HL-60 (cell line): ENCODE results near the gene DYNLRB1.

Experiments used
- DNase-seq, 2 experiments: peaks; one replicate each; pipeline ENCODE4 v3.0.0-alpha.2; 2010 to 2020; ENCODE audit warnings: low read depth in 1 of 2, low spot score in 1 of 2
- H3K27ac ChIP-seq: fragments of 250-450 bp; sonication (Bioruptor Pico); replicated peaks from 2 replicates; pipeline ENCODE4 v1.5.1; 2020; ENCODE audit warnings: mild to moderate bottlenecking, moderate library complexity
- H3K27me3 ChIP-seq: fragments of 250-450 bp; sonication (Bioruptor Pico); 2 replicates; pipeline ENCODE4 v1.5.1; 2021; ENCODE audit warnings: mild to moderate bottlenecking, moderate library complexity; ENCODE audit not compliant: insufficient read depth, poor library complexity, severe bottlenecking
- H3K4me3 ChIP-seq: replicated peaks from 2 replicates; pipeline ENCODE4 v1.5.1; 2011; ENCODE audit warnings: mild to moderate bottlenecking, control low read depth, low read length; ENCODE audit not compliant: insufficient read depth
- GABPA ChIP-seq: IDR thresholded peaks from 2 replicates; pipeline ENCODE4 v1.6.1; 2012; ENCODE audit warnings: low read depth
- POLR2AphosphoS5 ChIP-seq: IDR thresholded peaks from 2 replicates; pipeline ENCODE4 v1.6.1; 2012; ENCODE audit warnings: low read depth
- SPI1 ChIP-seq: IDR thresholded peaks from 2 replicates; pipeline ENCODE4 v1.6.1; 2012; ENCODE audit warnings: low read depth, mild to moderate bottlenecking, borderline replicate concordance
- TF ChIP-seq, protein P1 (sequence below): IDR thresholded peaks from 2 replicates; pipeline ENCODE4 v1.6.1; 2012; ENCODE audit warnings: low read depth; ENCODE audit not compliant: insufficient replicate concordance
- TF ChIP-seq, protein P2 (sequence below): IDR thresholded peaks from one replicate; pipeline ENCODE4 v1.5.1; 2011; ENCODE audit warnings: low read length, control low read depth, inconsistent platforms; ENCODE audit not compliant: insufficient read depth

The DYNLRB1 gene

DNA sequence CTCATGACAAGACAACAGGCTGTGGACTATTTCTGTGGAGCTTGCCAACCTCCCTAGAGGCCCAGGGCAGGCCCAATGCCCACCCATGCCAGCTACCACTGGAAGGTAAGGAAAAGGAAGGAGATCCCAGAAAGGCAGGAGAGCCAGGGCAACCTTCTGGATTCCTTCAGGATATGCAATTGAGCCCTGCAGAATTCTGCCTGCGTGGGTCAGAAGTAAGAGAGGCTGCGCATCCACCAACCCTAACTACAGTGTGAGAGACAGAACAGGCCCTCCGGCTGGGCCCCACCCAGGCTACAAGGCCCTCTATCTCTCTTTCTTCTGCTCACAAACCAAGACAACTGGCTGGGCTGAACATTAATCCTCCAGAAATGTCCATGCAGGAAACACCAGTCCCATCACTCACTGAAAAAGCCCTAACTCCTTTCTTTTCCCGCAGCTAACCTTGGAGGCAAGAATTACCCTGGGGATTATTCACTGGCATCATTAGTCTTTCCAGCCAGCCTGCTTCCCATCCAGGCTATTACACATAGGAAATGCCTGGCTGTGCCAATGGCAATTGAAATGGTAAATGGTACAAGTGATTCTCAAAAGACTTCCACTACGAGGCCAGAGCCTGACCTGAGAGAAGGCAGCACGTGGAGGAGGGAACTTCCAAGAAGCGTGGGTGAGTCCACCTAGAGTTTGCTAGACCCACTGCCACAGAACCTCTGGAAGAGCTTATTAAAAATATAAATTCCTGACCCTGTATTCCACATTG lies 57.5 kb downstream of the DYNLRB1 start:
- Histone ChIP-seq H3K27me3 (no peaks in the 10 kb centered on the region), H3K27ac (no peak overlapping the region), H3K4me3 (no peak overlapping the region)
- TF ChIP-seq, protein P1, sequence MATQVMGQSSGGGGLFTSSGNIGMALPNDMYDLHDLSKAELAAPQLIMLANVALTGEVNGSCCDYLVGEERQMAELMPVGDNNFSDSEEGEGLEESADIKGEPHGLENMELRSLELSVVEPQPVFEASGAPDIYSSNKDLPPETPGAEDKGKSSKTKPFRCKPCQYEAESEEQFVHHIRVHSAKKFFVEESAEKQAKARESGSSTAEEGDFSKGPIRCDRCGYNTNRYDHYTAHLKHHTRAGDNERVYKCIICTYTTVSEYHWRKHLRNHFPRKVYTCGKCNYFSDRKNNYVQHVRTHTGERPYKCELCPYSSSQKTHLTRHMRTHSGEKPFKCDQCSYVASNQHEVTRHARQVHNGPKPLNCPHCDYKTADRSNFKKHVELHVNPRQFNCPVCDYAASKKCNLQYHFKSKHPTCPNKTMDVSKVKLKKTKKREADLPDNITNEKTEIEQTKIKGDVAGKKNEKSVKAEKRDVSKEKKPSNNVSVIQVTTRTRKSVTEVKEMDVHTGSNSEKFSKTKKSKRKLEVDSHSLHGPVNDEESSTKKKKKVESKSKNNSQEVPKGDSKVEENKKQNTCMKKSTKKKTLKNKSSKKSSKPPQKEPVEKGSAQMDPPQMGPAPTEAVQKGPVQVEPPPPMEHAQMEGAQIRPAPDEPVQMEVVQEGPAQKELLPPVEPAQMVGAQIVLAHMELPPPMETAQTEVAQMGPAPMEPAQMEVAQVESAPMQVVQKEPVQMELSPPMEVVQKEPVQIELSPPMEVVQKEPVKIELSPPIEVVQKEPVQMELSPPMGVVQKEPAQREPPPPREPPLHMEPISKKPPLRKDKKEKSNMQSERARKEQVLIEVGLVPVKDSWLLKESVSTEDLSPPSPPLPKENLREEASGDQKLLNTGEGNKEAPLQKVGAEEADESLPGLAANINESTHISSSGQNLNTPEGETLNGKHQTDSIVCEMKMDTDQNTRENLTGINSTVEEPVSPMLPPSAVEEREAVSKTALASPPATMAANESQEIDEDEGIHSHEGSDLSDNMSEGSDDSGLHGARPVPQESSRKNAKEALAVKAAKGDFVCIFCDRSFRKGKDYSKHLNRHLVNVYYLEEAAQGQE: no peak
- TF ChIP-seq SPI1: no peak
- TF ChIP-seq, protein P2, sequence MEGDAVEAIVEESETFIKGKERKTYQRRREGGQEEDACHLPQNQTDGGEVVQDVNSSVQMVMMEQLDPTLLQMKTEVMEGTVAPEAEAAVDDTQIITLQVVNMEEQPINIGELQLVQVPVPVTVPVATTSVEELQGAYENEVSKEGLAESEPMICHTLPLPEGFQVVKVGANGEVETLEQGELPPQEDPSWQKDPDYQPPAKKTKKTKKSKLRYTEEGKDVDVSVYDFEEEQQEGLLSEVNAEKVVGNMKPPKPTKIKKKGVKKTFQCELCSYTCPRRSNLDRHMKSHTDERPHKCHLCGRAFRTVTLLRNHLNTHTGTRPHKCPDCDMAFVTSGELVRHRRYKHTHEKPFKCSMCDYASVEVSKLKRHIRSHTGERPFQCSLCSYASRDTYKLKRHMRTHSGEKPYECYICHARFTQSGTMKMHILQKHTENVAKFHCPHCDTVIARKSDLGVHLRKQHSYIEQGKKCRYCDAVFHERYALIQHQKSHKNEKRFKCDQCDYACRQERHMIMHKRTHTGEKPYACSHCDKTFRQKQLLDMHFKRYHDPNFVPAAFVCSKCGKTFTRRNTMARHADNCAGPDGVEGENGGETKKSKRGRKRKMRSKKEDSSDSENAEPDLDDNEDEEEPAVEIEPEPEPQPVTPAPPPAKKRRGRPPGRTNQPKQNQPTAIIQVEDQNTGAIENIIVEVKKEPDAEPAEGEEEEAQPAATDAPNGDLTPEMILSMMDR: no peak
- TF ChIP-seq POLR2AphosphoS5: no peak
- TF ChIP-seq GABPA: no peak
- DNase-seq: no peak

DNA sequence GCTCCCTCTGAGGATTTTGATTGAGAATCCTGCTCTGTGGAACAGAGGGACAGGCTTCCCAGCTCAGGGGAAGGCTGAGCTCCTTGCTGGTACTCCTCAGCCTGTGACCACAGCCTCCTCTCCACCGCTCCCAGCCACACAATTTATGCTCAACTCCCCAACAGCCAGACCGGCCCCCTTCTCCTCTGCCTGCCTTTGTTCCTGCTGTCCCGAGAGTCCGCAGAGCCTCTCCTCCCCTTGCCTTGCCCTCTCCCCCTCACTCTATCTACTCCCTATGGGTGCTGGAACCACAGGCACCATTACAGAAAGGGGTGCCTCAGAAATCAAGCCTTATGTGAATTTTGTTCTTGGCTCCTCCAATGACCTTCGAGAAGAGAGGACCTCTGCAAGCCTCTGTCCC lies 58.2 kb downstream of the DYNLRB1 start:
- no peaks in the 10 kb centered on the region for H3K27me3 ChIP-seq
- DNase-seq: no peak
- TF ChIP-seq SPI1 (no peak), POLR2AphosphoS5 (no peak), GABPA (no peak)
- TF ChIP-seq, protein P2: no peak
- TF ChIP-seq, protein P1: no peak
- H3K4me3 ChIP-seq: no peak overlapping the region
- no peak overlapping the region for H3K27ac ChIP-seq

DNA sequence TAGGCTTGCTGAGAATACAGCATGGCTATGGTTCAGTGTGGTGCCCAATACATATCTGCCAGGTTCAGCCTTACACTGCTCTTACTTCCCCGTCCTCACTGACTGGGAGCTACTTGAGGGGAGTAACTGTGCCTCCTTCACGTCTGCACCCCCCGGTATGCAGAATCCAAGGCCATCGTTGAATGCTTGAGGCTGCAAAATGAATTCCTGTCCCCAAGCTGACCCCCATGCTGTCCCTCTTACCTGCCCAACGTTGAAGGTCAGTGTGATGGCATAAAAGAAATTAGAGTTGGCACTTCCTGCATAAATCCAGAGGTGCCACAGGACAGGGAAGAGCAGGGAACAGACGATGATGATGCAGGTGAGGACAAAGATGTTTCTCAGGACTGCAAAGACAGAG lies 58.6 kb downstream of the DYNLRB1 start:
- no peak for TF ChIP-seq POLR2AphosphoS5
- no peak for TF ChIP-seq SPI1
- TF ChIP-seq, protein P1: no peak
- TF ChIP-seq GABPA: no peak
- TF ChIP-seq, protein P2: no peak
- no peak overlapping the region for H3K4me3 ChIP-seq
- no peak for DNase-seq

More for the DNA sequence above, 58.6 kb downstream of the DYNLRB1 start:
- no peaks in the 10 kb centered on the region for H3K27me3 ChIP-seq
- no peak overlapping the region for H3K27ac ChIP-seq
